Measurements from ENCODE around the gene ASMTL. TPM values are rescaled to one million over a fixed set of nuclear protein-coding genes. Genes with fewer than 3 reads are reported as not detected.

The ASMTL gene
- total RNA-seq, 1 donor from 2014 or later: 18.8 TPM

Other genes starting within 250 kb of the ASMTL start
- gene CRLF2, start 240.3 kb downstream of the ASMTL start, total RNA-seq: not detected
- gene CSF2RA, start 184.1 kb downstream of the ASMTL start, total RNA-seq: 3.2 TPM
- 10.7 TPM for gene IL3RA, start 116.1 kb downstream of the ASMTL start, total RNA-seq
- gene SLC25A6, start 60.8 kb downstream of the ASMTL start, total RNA-seq: 162 TPM
- gene P2RY8, start 84.3 kb upstream of the ASMTL start, total RNA-seq: 0.82 TPM
- gene AKAP17A, start 138.7 kb upstream of the ASMTL start, total RNA-seq: 31.5 TPM
- not detected for gene ASMT, start 162.2 kb upstream of the ASMTL start, total RNA-seq